Breast epithelium (tissue), 4 donors: Measurements from ENCODE around the gene CPA4. TPM values are rescaled to one million over a fixed set of nuclear protein-coding genes. Genes with fewer than 3 reads are reported as not detected.

Experiments used
- DNase-seq, 2 donors: peaks; one replicate each; pipeline ENCODE4 v3.0.0-alpha.2; 2019; ENCODE audit warnings: low spot score in 2 of 2
- H3K27ac ChIP-seq, 2 donors: fragments of 200-600 bp; sonication (generic) in 1 of 2; one replicate each; pipeline ENCODE4 v1.5.1; 2016 to 2019; ENCODE audit warnings: mild to moderate bottlenecking in 1 of 2
- H3K27me3 ChIP-seq, 2 donors: fragments of 200-600 bp; sonication (generic) in 1 of 2; one replicate each; pipeline versions ENCODE4 v1.5.1 to v1.6.0; 2017 to 2019; ENCODE audit warnings: control low read depth in 1 of 2, mild to moderate bottlenecking in 1 of 2
- H3K36me3 ChIP-seq: fragments of 200-600 bp; one replicate; pipeline ENCODE4 v1.5.1; 2019
- H3K4me1 ChIP-seq, 2 donors: fragments of 200-600 bp; sonication (generic); one replicate each; pipeline ENCODE4 v1.5.1; 2016 to 2019; ENCODE audit warnings: control low read depth in 1 of 2
- H3K4me3 ChIP-seq, 3 donors: fragments of 200-600 bp; sonication (generic); 1 replicate in 2 of 3; 2 replicates in 1 of 3; pipeline ENCODE4 v1.5.1; 2016 to 2019; ENCODE audit warnings: mild to moderate bottlenecking in 3 of 3, moderate library complexity in 2 of 3
- H3K9me3 ChIP-seq, 2 donors: fragments of 200-600 bp; sonication (generic) in 1 of 2; one replicate each; pipeline ENCODE4 v1.5.1; 2016 to 2019; ENCODE audit warnings: control low read depth in 1 of 2
- CTCF ChIP-seq, 3 donors: fragments of 450-650 bp; IDR thresholded peaks; one replicate each; pipeline ENCODE4 v1.5.1; 2016 to 2017; ENCODE audit warnings: antibody characterized with exemption in 3 of 3, mild to moderate bottlenecking in 3 of 3, moderate library complexity in 3 of 3
- POLR2A ChIP-seq: fragments of 450-650 bp; IDR thresholded peaks from one replicate; pipeline ENCODE4 v1.6.1; 2016; ENCODE audit warnings: antibody characterized with exemption, mild to moderate bottlenecking, moderate library complexity
- POLR2AphosphoS5 ChIP-seq, 3 donors: sonication (generic); formaldehyde crosslinking; IDR thresholded peaks; one replicate each; pipeline ENCODE4 v1.6.1; 2017; ENCODE audit warnings: antibody characterized with exemption in 3 of 3
- intact Hi-C: fragments of 100-400 bp; cut with DNase I; formaldehyde crosslinking; loops from one replicate; pipeline ENCODE4 v1.15.1; 2023; ENCODE audit warnings: low total_unique reads
- total RNA-seq, 3 donors: library from RNA; depleted of rRNA; stranded (reverse); fragments of >200 nt; gene quantifications; one replicate each; pipeline ENCODE4 v1.1.0, GENCODE V29; 2016

CPA4 gene
- total RNA-seq, 3 donors from 2014 or later = 0.98 to 2.0 TPM; not detected in 1

GRCh38 chr7:130344271-130344866 lies 51.4 kb downstream of the CPA4 start, which contains the start of gene CPA5:
Gene CPA5, plus strand, starts transcription at chr7:130344816. Its CDS starts 1,670 bp downstream, at chr7:130346486.
- H3K4me3 ChIP-seq = no peak within 1 kb of the TSS
- no peak for DNase-seq
- intact Hi-C loops = no loop called here
- no peaks in the 10 kb centered on the region for H3K36me3 ChIP-seq
- no peak within 1 kb of the TSS for H3K27ac ChIP-seq
- TF ChIP-seq POLR2AphosphoS5 (IDR thresholded peaks at IDR 0.05) (no peak), POLR2A (no peak), CTCF (IDR thresholded peaks at IDR 0.05) (no peak)
- H3K27me3 ChIP-seq = no peaks in the 10 kb centered on the region
- no peaks in the 10 kb centered on the region for H3K9me3 ChIP-seq
- H3K4me1 ChIP-seq = no peaks in the 10 kb centered on the region

- H3K27me3 ChIP-seq = no peaks in the 10 kb centered on the region
- intact Hi-C loops = no loop called here
- H3K36me3 ChIP-seq = no peaks in the 10 kb centered on the region
- no peaks in the 10 kb centered on the region for H3K4me1 ChIP-seq
- TF ChIP-seq POLR2A (no peak), POLR2AphosphoS5 (IDR thresholded peaks at IDR 0.05) (no peak), CTCF (IDR thresholded peaks at IDR 0.05) (no peak)
- no peak overlapping the region for H3K27ac ChIP-seq
- no peak for DNase-seq
- no peaks in the 10 kb centered on the region for H3K9me3 ChIP-seq
- H3K4me3 ChIP-seq = no peak overlapping the region
These were observed 52.2 kb downstream of the CPA4 start for GRCh38 chr7:130345136-130345535.

- H3K36me3 ChIP-seq = no peaks in the 10 kb centered on the region
- H3K9me3 ChIP-seq = no peaks in the 10 kb centered on the region
- no peaks in the 10 kb centered on the region for H3K27me3 ChIP-seq
- TF ChIP-seq POLR2AphosphoS5 (IDR thresholded peaks at IDR 0.05) = no peak
- TF ChIP-seq POLR2A = no peak
- no peak for TF ChIP-seq CTCF (IDR thresholded peaks at IDR 0.05)
- no peak for DNase-seq
- intact Hi-C loops = no loop called here
- no peak overlapping the region for H3K4me3 ChIP-seq
- no peak overlapping the region for H3K27ac ChIP-seq
- H3K4me1 ChIP-seq = peaks cover 0 to 1% of the 10 kb centered on the region in 2 donors
These were observed 52.8 kb downstream of the CPA4 start for GRCh38 chr7:130345725-130346124.

- intact Hi-C loops = no loop called here
- H3K4me3 ChIP-seq = no peak overlapping the region
- H3K9me3 ChIP-seq = no peaks in the 10 kb centered on the region
- DNase-seq = no peak
- TF ChIP-seq POLR2AphosphoS5 (IDR thresholded peaks at IDR 0.05) (no peak), POLR2A (no peak), CTCF (IDR thresholded peaks at IDR 0.05) (no peak)
- H3K4me1 ChIP-seq = peaks cover 0 to 7% of the 10 kb centered on the region in 2 donors
- no peaks in the 10 kb centered on the region for H3K36me3 ChIP-seq
- H3K27me3 ChIP-seq = no peaks in the 10 kb centered on the region
- H3K27ac ChIP-seq = no peak overlapping the region
These were observed 53.4 kb downstream of the CPA4 start for GRCh38 chr7:130346177-130346905.

GRCh38 chr7:130346941-130347340 lies 54.0 kb downstream of the CPA4 start:
- Histone ChIP-seq H3K27ac (no peak overlapping the region), H3K27me3 (no peaks in the 10 kb centered on the region), H3K36me3 (no peaks in the 10 kb centered on the region), H3K4me3 (no peak overlapping the region), H3K9me3 (no peaks in the 10 kb centered on the region), H3K4me1 (peaks cover 0 to 9% of the 10 kb centered on the region in 2 donors)
- intact Hi-C loops = no loop called here
- TF ChIP-seq POLR2AphosphoS5 (IDR thresholded peaks at IDR 0.05) (no peak), POLR2A (no peak), CTCF (IDR thresholded peaks at IDR 0.05) (no peak)
- DNase-seq = no peak
